GM21825 (cell line): ENCODE results near the gene TPGS1.
A peak's percentile ranks its signal among the peaks of the same experiment; 100 is the strongest.
"Not testable (repeated sequence)": the region's sequence is repeated elsewhere in the genome, so short reads cannot be mapped to it uniquely, and the experiment has no call there.

ENCODE experiments used
- ATAC-seq: cut with Tn5 transposase; IDR thresholded peaks from one replicate; pipeline ENCODE4 v1.9.1; 2021; ENCODE audit warnings: mild to moderate bottlenecking, moderate library complexity; ENCODE audit not compliant: unreplicated experiment

Gene TPGS1

DNA sequence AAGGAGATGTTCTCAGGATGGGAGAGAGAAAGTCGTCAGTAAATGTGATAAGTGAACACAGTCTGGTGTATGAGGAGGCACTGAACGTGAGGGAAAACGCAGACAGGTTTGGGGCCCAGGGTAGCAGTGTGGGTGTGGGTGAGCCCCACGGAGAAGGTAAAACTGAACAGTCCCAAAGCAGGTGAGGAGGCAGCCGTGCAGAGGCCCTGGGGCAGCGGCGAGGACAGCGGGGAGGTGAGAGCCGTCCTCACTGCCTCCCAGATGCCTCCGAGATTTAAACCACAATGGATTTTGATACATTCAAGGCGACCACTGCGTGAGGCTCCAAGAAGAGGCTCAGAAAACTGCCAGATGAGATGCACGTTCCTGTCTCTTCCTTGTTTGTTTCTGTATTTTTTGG lies 31.9 kb upstream of the TPGS1 start:
- no peak for ATAC-seq

DNA sequence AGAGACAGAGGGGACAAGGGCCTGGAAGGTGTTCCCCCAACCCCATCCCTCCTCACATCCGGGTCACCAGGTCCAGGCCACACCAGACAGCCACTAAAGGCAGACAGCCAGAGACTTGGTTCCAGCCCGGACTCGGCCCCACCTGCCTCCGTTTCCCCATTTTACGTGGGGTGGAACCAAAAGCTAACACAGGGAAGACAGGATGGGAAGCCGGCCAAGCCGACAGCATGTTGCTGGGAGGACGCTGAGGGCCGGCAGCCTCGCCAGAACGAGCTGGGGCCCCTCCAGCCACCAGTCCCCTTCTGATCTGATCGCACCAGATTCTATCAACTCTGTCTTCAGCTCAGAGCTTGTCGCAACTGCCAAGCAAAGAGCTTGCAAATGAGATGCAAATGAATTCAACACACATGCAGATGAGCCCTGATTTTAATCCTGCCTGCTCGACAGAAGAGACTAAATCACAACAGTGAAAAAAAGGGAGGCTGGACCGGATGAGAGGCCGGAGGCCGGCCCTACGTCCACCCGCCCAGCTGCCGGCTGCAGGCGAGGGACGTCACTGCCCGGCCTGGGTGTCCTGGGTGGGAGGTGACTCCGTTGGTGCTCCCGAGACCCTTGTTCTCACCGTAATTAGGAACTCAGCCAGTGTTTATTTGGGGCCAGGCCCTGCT lies 28.9 kb upstream of the TPGS1 start:
- no peak for ATAC-seq

DNA sequence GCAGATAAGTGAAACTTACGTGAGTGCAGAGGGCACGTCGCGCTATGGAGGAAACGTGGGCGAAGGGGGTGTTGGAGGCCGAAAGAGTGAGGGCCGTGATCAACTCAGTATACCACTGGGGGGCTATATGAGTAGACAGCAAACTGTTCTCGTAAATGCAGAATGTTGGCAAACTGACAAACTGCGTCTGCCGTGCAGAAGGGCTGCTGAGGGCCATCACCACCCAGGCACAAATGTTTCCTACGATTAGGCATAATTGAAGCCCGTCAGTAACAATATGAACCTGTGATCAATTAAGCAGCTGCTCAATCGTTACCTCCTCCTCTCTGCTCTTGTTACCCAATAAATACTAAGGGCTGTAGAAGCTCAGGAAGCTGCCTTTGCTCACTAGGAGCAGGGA lies 28.3 kb upstream of the TPGS1 start:
- ATAC-seq = no peak

DNA sequence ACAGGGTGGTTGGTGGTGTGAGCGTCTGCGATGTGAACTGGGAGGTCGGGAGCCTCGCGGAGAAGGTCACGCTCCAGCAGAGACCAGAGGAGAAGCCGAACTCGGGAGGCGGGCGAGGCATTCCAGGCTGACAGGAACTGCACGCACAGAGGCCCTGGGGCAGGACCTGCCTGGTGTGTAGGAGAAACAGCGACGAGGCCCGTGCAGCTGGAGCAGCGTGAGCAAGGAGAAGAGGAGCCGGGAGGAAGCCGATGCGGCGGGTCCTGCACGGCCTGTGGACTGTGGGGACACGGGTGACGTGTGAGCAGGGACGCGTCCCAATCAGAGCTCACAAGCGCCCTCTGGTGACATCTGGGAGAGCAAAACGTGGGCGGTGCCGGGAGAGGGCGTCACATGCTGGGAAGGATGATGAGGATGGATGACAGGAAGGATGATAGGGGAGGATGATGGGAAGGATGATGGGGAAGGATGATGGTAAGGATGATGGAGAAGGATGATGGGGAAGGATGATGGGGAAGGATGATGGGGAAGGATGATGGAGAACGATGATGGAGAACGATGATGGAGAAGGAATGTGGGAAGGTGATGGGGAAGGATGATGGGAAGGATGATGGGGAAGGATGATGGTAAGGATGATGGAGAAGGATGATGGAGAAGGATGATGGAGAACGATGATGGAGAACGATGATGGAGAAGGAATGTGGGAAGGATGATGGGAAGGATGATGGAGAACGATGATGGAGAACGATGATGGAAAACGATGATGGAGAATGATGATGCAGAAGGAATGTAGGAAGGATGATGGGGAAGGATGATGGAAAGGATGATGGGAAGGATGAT lies 27.1 kb upstream of the TPGS1 start:
- no peak for ATAC-seq

DNA sequence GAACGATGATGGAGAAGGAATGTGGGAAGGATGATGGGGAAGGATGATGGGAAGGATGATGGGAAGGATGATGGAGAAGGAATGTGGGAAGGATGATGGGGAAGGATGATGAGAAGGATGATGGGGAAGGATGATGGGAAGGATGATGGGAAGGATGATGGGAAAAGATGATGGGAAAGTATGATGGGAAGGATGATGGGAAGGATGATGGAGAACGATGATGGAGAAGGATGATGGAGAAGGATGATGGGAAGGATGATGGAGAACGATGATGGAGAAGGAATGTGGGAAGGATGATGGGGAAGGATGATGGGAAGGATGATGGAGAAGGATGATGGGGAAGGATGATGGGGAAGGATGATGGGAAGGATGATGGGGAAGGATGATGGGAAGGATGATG lies 26.2 kb upstream of the TPGS1 start:
- not testable (repeated sequence) for ATAC-seq

GRCh38 chr19:482186-483041 lies 24.9 kb upstream of the TPGS1 start:
- no peak for ATAC-seq

DNA sequence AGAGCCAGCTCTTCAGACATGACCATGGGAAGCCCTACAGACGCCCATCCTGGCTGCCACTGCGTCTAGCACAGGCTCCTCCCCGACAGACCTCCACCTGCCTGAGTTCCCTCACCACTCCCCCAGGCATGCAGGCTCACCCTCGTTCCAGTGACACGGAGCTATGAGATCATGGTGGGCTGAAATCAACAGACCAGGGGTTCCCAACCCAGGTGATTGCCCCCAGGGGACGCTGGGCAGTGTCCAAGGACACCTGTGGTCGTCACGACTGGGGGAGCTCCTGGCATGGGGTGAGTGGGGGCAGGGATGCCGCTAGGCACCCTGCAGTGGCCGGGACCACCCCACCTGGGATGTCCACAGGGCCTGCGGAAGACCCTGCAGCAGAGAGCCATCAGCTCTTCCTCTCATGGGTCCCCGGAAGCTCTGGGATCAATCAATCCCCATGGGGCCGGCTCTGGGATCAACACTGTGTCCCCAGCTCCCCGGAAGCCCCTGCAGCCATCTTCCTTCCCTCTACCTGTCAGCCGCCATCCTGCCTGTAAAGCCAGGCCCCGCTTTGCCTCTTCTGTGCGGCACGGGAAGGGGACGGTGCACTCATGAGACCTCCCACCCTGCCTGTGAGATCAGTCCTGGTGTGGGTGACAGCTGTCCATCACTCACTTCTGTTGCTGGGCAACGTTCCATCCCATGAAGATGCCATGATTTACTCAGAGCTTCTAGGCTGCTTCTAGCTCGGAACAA lies 23.8 kb upstream of the TPGS1 start:
- no peak for ATAC-seq

DNA sequence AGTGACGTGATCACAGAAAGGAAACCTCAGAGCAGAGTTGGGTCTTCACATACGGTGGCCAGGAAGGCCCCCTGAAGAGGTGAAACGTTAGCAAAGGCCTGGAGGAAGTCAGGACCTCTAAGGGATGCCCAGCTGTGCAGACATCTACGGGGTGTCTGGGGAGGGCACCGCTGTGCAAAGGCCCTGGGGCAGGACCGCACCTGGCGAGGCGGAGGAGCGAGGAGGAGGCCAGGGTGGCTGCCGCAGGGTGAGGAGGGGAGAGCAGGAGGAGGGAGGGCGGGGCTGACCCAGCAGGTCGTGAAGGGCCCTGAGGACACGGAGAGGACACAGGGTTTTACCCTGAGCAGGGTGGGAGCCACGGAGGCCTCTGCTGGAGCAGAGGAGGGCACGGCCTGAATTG lies 22.8 kb upstream of the TPGS1 start:
- no peak for ATAC-seq

DNA sequence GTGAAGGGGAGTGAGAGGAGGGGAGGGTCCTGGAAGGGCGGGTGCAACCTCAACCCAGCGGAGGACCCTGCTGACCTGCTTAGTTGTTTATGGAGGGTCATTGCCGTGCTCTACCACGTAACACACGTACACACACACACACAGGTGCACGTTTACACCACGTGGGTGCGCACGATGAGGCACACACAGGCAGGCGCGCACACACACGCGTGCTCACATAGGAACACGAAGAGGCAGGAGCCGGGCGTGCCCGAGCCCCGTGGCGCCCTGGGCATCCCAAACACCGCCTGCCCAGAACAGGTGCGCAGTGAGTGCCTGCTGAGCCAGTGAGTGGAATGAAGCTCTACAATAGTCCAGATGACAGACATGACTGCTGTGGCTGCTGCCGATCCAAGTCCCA lies 22.2 kb upstream of the TPGS1 start:
- ATAC-seq = no peak

GRCh38 chr19:485583-486236 lies 21.6 kb upstream of the TPGS1 start:
- no peak for ATAC-seq

GRCh38 chr19:488505-489417 lies 18.5 kb upstream of the TPGS1 start:
- peak; percentile 80 for ATAC-seq

GRCh38 chr19:489418-490196 lies 17.7 kb upstream of the TPGS1 start:
- ATAC-seq = peak; percentile 22

- ATAC-seq = no peak
Observed at GRCh38 chr19:491146-491741, 16.1 kb upstream of the TPGS1 start.

- ATAC-seq = no peak
Observed at GRCh38 chr19:492091-492531, 15.2 kb upstream of the TPGS1 start.

- ATAC-seq = no peak
Observed at GRCh38 chr19:493391-494170, 13.7 kb upstream of the TPGS1 start.

- no peak for ATAC-seq
Observed at GRCh38 chr19:494171-495080, 12.9 kb upstream of the TPGS1 start.
